Measurements from ENCODE around the gene PRSS35. TPM values are rescaled to one million over a fixed set of nuclear protein-coding genes. Genes with fewer than 3 reads are reported as not detected.
"Not testable (repeated sequence)": the region's sequence is repeated elsewhere in the genome, so short reads cannot be mapped to it uniquely, and the experiment has no call there.

PRSS35 gene
- total and polyA plus RNA-seq, 2 experiments from 2014 or later = not detected

DNA sequence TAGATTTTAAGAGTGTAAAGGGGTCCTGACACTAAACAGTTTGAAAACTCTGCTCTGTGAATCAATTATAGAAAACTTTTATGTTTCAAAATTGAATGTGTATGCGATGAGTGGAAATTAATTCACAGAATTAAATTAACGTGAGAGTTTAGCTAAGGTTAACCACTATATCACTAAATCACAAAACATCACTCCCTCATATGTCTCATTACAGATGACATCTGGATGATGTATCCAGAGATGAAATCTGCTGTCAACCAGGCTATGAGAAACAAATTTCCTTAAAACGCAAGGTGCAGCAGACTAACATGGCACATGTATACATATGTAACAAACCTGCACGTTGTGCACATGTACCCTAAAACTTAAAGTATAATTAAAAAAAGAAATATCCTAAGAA is 27.3 kb downstream of the PRSS35 start:
- Histone ChIP-seq H4K20me1 (ENCODE audit: insufficient read depth) (no peaks in the 10 kb centered on the region), H3K4me3 (no peak overlapping the region), H3K9ac (no peak overlapping the region), H3F3A (ENCODE audit: insufficient read depth) (no peaks in the 10 kb centered on the region), H3K27me3 (replicated peaks; ENCODE audit: insufficient read depth) (no peaks in the 10 kb centered on the region), H2AFZ (no peak overlapping the region), H3K36me3 (ENCODE audit: low read depth) (no peaks in the 10 kb centered on the region), H3K79me2 (ENCODE audit: insufficient read depth) (no peaks in the 10 kb centered on the region), H3K27ac (no peak overlapping the region), H3K4me1 (ENCODE audit: insufficient read depth) (no peaks in the 10 kb centered on the region), H3K9me2 (ENCODE audit: insufficient read depth) (no peaks in the 10 kb centered on the region), H3K4me2 (ENCODE audit: unreplicated experiment) (no peak overlapping the region), H3K9me3 (ENCODE audit: low read depth) (no peaks in the 10 kb centered on the region)
- in situ Hi-C loops (cut with MboI) = no loop called here
- TF ChIP-seq EZH2 (IDR thresholded peaks at IDR 0.05; ENCODE audit: insufficient read depth, poor library complexity, severe bottlenecking) = no peak
- TF ChIP-seq EZH2phosphoT487 (IDR thresholded peaks at IDR 0.05; ENCODE audit: insufficient read depth, low read depth) = no peak
- WGBS, 2 experiments (ENCODE audit: low coverage in 1 of 2, low lambda C conversion rate in 2 of 2, missing lambda C conversion rate in 2 of 2) = 41 to 48% methylated on average over 4 of the region's 4 CpGs
- DNase-seq = no peak

DNA sequence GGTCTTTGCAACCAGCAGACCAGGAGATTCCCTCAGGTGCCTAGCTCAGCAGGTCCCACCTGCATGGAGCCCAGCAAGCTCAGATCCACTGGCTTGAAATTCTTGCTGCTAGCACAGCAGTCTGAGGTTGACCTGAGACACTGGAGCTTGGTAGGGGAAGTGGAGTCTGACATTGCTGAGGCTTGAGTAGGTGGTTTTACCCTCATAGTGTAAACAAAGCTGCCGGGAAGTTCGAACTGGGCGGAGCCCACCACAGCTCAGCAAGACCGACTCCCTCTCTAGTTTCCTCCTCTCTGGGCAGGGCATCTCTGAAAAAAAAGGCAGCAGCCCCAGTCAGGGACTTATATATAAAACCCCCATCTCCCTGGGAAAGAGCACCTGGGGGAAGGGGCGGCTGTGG is 34.3 kb downstream of the PRSS35 start:
- no peaks in the 10 kb centered on the region for H3K36me3 ChIP-seq (ENCODE audit: low read depth)
- WGBS, 2 experiments (ENCODE audit: low coverage in 1 of 2, low lambda C conversion rate in 2 of 2, missing lambda C conversion rate in 2 of 2) = 65 to 79% methylated on average over 5 of the region's 5 CpGs
- in situ Hi-C loops (cut with MboI) = no loop called here
- DNase-seq = no peak
- no peaks in the 10 kb centered on the region for H3K9me3 ChIP-seq (ENCODE audit: low read depth)
- H4K20me1 ChIP-seq (ENCODE audit: insufficient read depth) = no peaks in the 10 kb centered on the region
- H3K9me2 ChIP-seq (ENCODE audit: insufficient read depth) = no peaks in the 10 kb centered on the region
- no peak overlapping the region for H3K4me3 ChIP-seq
- H3K79me2 ChIP-seq (ENCODE audit: insufficient read depth) = no peaks in the 10 kb centered on the region
- TF ChIP-seq EZH2 (IDR thresholded peaks at IDR 0.05; ENCODE audit: insufficient read depth, poor library complexity, severe bottlenecking) (no peak), EZH2phosphoT487 (IDR thresholded peaks at IDR 0.05; ENCODE audit: insufficient read depth, low read depth) (no peak)
- H2AFZ ChIP-seq = no peak overlapping the region
- no peak overlapping the region for H3K4me2 ChIP-seq (ENCODE audit: unreplicated experiment)
- no peak overlapping the region for H3K9ac ChIP-seq
- H3K27me3 ChIP-seq (replicated peaks; ENCODE audit: insufficient read depth) = no peaks in the 10 kb centered on the region
- no peaks in the 10 kb centered on the region for H3F3A ChIP-seq (ENCODE audit: insufficient read depth)
- no peak overlapping the region for H3K27ac ChIP-seq
- no peaks in the 10 kb centered on the region for H3K4me1 ChIP-seq (ENCODE audit: insufficient read depth)

DNA sequence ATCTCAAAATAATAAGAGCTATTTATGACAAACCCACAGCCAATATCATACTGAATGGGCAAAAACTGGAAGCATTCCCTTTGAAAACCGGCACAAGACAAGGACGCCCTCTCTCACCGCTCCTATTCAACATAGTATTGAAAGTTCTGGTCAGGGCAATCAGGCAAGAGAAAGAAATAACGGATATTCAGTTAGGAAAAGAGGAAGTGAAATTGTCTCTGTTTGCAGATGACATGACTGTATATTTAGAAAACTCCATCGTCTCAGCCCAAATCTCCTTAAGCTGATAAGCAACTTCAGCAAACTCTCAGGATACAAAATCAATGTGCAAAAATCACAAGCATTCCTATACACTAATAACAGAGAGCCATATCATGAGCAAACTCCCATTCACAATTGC is 38.1 kb downstream of the PRSS35 start:
- H3K9me3 ChIP-seq (ENCODE audit: low read depth); H3K27ac ChIP-seq; H3K36me3 ChIP-seq (ENCODE audit: low read depth); H3K4me2 ChIP-seq (ENCODE audit: unreplicated experiment); H3K4me1 ChIP-seq (ENCODE audit: insufficient read depth); H4K20me1 ChIP-seq (ENCODE audit: insufficient read depth); H3K9ac ChIP-seq; DNase-seq; H3F3A ChIP-seq (ENCODE audit: insufficient read depth); H3K9me2 ChIP-seq (ENCODE audit: insufficient read depth); in situ Hi-C loops (cut with MboI); H2AFZ ChIP-seq; H3K27me3 ChIP-seq (replicated peaks; ENCODE audit: insufficient read depth); H3K79me2 ChIP-seq (ENCODE audit: insufficient read depth); H3K4me3 ChIP-seq: not testable (repeated sequence)
- 37 to 45% methylated on average over 5 of the region's 5 CpGs for WGBS, 2 experiments (ENCODE audit: low coverage in 1 of 2, low lambda C conversion rate in 2 of 2, missing lambda C conversion rate in 2 of 2)

DNA sequence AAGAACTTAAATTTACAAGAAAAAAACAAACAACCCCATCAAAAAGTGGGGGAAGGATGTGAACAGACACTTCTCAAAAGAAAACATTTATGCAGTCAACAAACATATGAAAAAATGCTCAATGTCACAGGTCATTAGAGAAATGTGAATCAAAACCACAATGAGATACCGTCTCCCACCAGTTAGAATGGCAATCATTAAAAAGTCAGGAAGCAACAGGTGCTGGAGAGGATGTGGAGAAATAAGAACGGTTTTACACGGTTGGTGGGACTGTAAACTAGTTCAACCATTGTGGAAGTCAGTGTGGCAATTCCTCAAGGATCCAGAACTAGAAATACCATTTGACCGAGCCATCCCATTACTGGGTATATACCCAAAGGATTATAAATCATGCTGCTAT is 39.4 kb downstream of the PRSS35 start:
- H3K27ac ChIP-seq; H3K9ac ChIP-seq; H3F3A ChIP-seq (ENCODE audit: insufficient read depth); H3K27me3 ChIP-seq (replicated peaks; ENCODE audit: insufficient read depth); H3K4me3 ChIP-seq; H3K36me3 ChIP-seq (ENCODE audit: low read depth); H3K4me1 ChIP-seq (ENCODE audit: insufficient read depth); H3K9me3 ChIP-seq (ENCODE audit: low read depth); in situ Hi-C loops (cut with MboI); H2AFZ ChIP-seq; DNase-seq; H3K79me2 ChIP-seq (ENCODE audit: insufficient read depth); H4K20me1 ChIP-seq (ENCODE audit: insufficient read depth); H3K4me2 ChIP-seq (ENCODE audit: unreplicated experiment); H3K9me2 ChIP-seq (ENCODE audit: insufficient read depth): not testable (repeated sequence)
- 58 to 61% methylated on average over 4 of the region's 4 CpGs for WGBS, 2 experiments (ENCODE audit: low coverage in 1 of 2, low lambda C conversion rate in 2 of 2, missing lambda C conversion rate in 2 of 2)

DNA sequence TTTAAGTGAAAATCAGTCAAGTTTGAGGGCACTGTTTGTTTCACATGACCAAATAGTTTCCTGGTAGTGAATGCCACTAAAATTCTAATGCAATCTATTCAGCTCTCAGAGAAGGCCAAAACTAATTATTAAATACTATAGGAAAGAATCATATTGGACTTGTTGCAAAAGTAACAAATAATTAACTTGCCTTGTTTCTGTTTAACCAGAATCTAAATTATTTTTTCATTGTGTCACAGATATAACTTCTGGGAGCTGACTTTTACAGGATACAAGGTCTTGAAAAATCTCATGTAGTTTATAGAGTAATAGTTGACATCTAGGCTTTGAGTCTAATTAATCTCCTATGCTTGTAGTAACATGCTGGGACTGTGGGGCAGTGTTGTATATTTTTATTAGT is 44.5 kb downstream of the PRSS35 start:
- no peak overlapping the region for H3K27ac ChIP-seq
- no peaks in the 10 kb centered on the region for H3K9me2 ChIP-seq (ENCODE audit: insufficient read depth)
- H3F3A ChIP-seq (ENCODE audit: insufficient read depth) = no peaks in the 10 kb centered on the region
- no peaks in the 10 kb centered on the region for H3K79me2 ChIP-seq (ENCODE audit: insufficient read depth)
- TF ChIP-seq EZH2 (IDR thresholded peaks at IDR 0.05; ENCODE audit: insufficient read depth, poor library complexity, severe bottlenecking) (no peak), EZH2phosphoT487 (IDR thresholded peaks at IDR 0.05; ENCODE audit: insufficient read depth, low read depth) (no peak)
- in situ Hi-C loops (cut with MboI) = no loop called here
- H3K4me3 ChIP-seq = no peak overlapping the region
- H2AFZ ChIP-seq = no peak overlapping the region
- H4K20me1 ChIP-seq (ENCODE audit: insufficient read depth) = no peaks in the 10 kb centered on the region
- no peaks in the 10 kb centered on the region for H3K36me3 ChIP-seq (ENCODE audit: low read depth)
- H3K27me3 ChIP-seq (replicated peaks; ENCODE audit: insufficient read depth) = no peaks in the 10 kb centered on the region
- no peak for DNase-seq
- H3K9ac ChIP-seq = no peak overlapping the region
- no peaks in the 10 kb centered on the region for H3K9me3 ChIP-seq (ENCODE audit: low read depth)
- H3K4me1 ChIP-seq (ENCODE audit: insufficient read depth) = no peaks in the 10 kb centered on the region
- no peak overlapping the region for H3K4me2 ChIP-seq (ENCODE audit: unreplicated experiment)

All from GM23248 (cell line).